ENCODE results near the gene CCT6A.
"Not testable (repeated sequence)": the region's sequence is repeated elsewhere in the genome, so short reads cannot be mapped to it uniquely, and the experiment has no call there.

- TF ChIP-seq, protein P1, sequence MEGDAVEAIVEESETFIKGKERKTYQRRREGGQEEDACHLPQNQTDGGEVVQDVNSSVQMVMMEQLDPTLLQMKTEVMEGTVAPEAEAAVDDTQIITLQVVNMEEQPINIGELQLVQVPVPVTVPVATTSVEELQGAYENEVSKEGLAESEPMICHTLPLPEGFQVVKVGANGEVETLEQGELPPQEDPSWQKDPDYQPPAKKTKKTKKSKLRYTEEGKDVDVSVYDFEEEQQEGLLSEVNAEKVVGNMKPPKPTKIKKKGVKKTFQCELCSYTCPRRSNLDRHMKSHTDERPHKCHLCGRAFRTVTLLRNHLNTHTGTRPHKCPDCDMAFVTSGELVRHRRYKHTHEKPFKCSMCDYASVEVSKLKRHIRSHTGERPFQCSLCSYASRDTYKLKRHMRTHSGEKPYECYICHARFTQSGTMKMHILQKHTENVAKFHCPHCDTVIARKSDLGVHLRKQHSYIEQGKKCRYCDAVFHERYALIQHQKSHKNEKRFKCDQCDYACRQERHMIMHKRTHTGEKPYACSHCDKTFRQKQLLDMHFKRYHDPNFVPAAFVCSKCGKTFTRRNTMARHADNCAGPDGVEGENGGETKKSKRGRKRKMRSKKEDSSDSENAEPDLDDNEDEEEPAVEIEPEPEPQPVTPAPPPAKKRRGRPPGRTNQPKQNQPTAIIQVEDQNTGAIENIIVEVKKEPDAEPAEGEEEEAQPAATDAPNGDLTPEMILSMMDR (IDR thresholded peaks at IDR 0.05; ENCODE audit: poor library complexity) = not testable (repeated sequence)
- TF ChIP-seq EZH2 (IDR thresholded peaks at IDR 0.05; ENCODE audit: borderline replicate concordance); EZH2phosphoT487 (IDR thresholded peaks at IDR 0.05; ENCODE audit: low read depth, severe bottlenecking, unreplicated experiment): not testable (repeated sequence)
Observed at GRCh38 chr7:56066376-56066775, 14.8 kb downstream of the CCT6A start.
